OCI-LY7 (cell line): Measurements from ENCODE around the gene CHCHD6. TPM values are rescaled to one million over a fixed set of nuclear protein-coding genes. Genes with fewer than 3 reads are reported as not detected.

ENCODE experiments used
- BruUV-seq: library from RNA; stranded (reverse); fragments of 400-500 nt; replicated peaks from 2 replicates; lab custom pipeline; 2021; lab: Mats Ljungman, UMichigan
- CTCF ChIA-PET: fragments of 300-600 bp; sonication (Branson Sonifier 250); formaldehyde crosslinking; loops from one replicate; lab custom pipeline; 2022; ENCODE audit warnings: antibody characterized with exemption; ENCODE audit not compliant: unreplicated experiment; lab: Charles Lee
- POLR2A ChIA-PET: fragments of 300-600 bp; sonication (Branson Sonifier 250); formaldehyde crosslinking; loops from one replicate; lab custom pipeline; 2022; ENCODE audit warnings: antibody characterized with exemption; lab: Charles Lee
- DNase-seq: peaks from one replicate; pipeline ENCODE4 v3.0.0-alpha.2; 2015; ENCODE audit warnings: low spot score
- H2AFZ ChIP-seq: fragments of 200-600 bp; sonication (generic), shearing (Covaris generic); 2 replicates; pipeline ENCODE4 v1.6.1; 2014; ENCODE audit warnings: mild to moderate bottlenecking, antibody characterized with exemption, low read length, moderate library complexity
- H3K27ac ChIP-seq: fragments of 200-600 bp; sonication (generic); 2 replicates; pipeline ENCODE4 v1.5.1; 2014; ENCODE audit warnings: mixed run types, low read depth, mild to moderate bottlenecking, moderate library complexity, low read length, inconsistent platforms; ENCODE audit not compliant: poor library complexity, severe bottlenecking
- H3K36me3 ChIP-seq: fragments of 200-600 bp; sonication (generic); 2 replicates; pipeline ENCODE4 v1.6.1; 2014; ENCODE audit warnings: mild to moderate bottlenecking, antibody characterized with exemption, low read length, moderate library complexity, mixed read lengths; ENCODE audit not compliant: insufficient read depth
- H3K4me1 ChIP-seq: fragments of 200-600 bp; sonication (generic); 2 replicates; pipeline ENCODE4 v1.5.1; 2014; ENCODE audit warnings: mild to moderate bottlenecking, low read length; ENCODE audit not compliant: insufficient read depth, poor library complexity, severe bottlenecking
- H3K4me2 ChIP-seq: fragments of 200-600 bp; sonication (generic); 2 replicates; pipeline ENCODE4 v1.6.1; 2014; ENCODE audit warnings: mild to moderate bottlenecking, low read length
- H3K4me3 ChIP-seq: fragments of 200-600 bp; sonication (generic); 2 replicates; pipeline ENCODE4 v1.5.1; 2014; ENCODE audit warnings: mild to moderate bottlenecking, low read depth, low read length; ENCODE audit not compliant: poor library complexity, severe bottlenecking
- H3K79me2 ChIP-seq: fragments of 200-600 bp; sonication (generic); 2 replicates; pipeline ENCODE4 v1.6.1; 2016; ENCODE audit warnings: low read depth, mild to moderate bottlenecking, low read length, moderate library complexity, mixed read lengths; ENCODE audit not compliant: insufficient read depth
- H3K9me2 ChIP-seq: fragments of 200-600 bp; sonication (generic); 2 replicates; pipeline ENCODE4 v1.6.1; 2016; ENCODE audit warnings: mild to moderate bottlenecking, low read length, mixed read lengths; ENCODE audit not compliant: insufficient read depth
- H3K9me3 ChIP-seq: fragments of 200-600 bp; sonication (generic); 2 replicates; pipeline ENCODE4 v1.6.1; 2014; ENCODE audit warnings: mild to moderate bottlenecking, mixed run types, low read length, mixed read lengths
- H4K20me1 ChIP-seq: fragments of 200-600 bp; sonication (generic); 2 replicates; pipeline ENCODE4 v1.6.1; 2014; ENCODE audit warnings: mild to moderate bottlenecking, antibody characterized with exemption, low read length, moderate library complexity, mixed read lengths; ENCODE audit not compliant: insufficient read depth
- CTCF ChIP-seq: fragments of 200-600 bp; sonication (generic); conservative IDR thresholded peaks from 2 replicates; pipeline ENCODE4 v1.5.1; 2014; ENCODE audit warnings: mild to moderate bottlenecking, antibody characterized with exemption, low read length, moderate library complexity, mixed read lengths
- EZH2phosphoT487 ChIP-seq: fragments of 200-600 bp; sonication (generic); IDR thresholded peaks from 2 replicates; pipeline ENCODE4 v1.6.1; 2018; ENCODE audit warnings: low read depth, borderline replicate concordance, mild to moderate bottlenecking, mixed run types, antibody characterized with exemption, low read length, moderate library complexity, mixed read lengths
- intact Hi-C: fragments of 100-400 bp; cut with micrococcal nuclease; formaldehyde crosslinking; loops from one replicate; pipeline ENCODE4 v1.10.0; 2022; ENCODE audit not compliant: unreplicated experiment
- total RNA-seq, 2 experiments: library from RNA; depleted of rRNA in 1 of 2; stranded (reverse); fragments of >200 nt in 1 of 2; shearing (Covaris generic) in 1 of 2; gene quantifications; 2 replicates each; pipeline ENCODE4 v1.2.3, GENCODE V29; 2014 to 2022

Gene CHCHD6
- total RNA-seq, 2 experiments from 2014 or later = 14.7 to 21.2 TPM

GRCh38 chr3:126720596-126720995 lies 16.6 kb downstream of the CHCHD6 start:
- no peaks in the 10 kb centered on the region for H3K4me1 ChIP-seq

GRCh38 chr3:126721246-126721645 lies 17.2 kb downstream of the CHCHD6 start:
- Histone ChIP-seq H3K9me3 (no peaks in the 10 kb centered on the region), H3K4me1 (no peaks in the 10 kb centered on the region), H2AFZ (no peak overlapping the region), H3K79me2 (no peaks in the 10 kb centered on the region), H3K36me3 (no peaks in the 10 kb centered on the region), H3K4me3 (no peak overlapping the region), H3K9me2 (no peaks in the 10 kb centered on the region), H3K4me2 (no peak overlapping the region), H4K20me1 (no peaks in the 10 kb centered on the region), H3K27ac (no peak overlapping the region)
- no peak for DNase-seq
- no TSS peak for BruUV-seq
- intact Hi-C loops = no loop called here
- TF ChIP-seq EZH2phosphoT487 = no peak
- no peak for TF ChIP-seq CTCF
- ChIA-PET CTCF (no interaction called here), POLR2A (interaction anchor here (0.7 kb wide), 1 partner anchor 272 kb away, joined by 6 read pairs; no protein-coding TSS in a partner anchor)

More at GRCh38 chr3:126720596-126720995, 16.6 kb downstream of the CHCHD6 start:
- intact Hi-C loops = no loop called here
- BruUV-seq = no TSS peak
- H2AFZ ChIP-seq = no peak overlapping the region
- no peaks in the 10 kb centered on the region for H3K9me2 ChIP-seq
- POLR2A ChIA-PET = no interaction called here
- no peak for TF ChIP-seq CTCF
- no peak for TF ChIP-seq EZH2phosphoT487
- no peaks in the 10 kb centered on the region for H4K20me1 ChIP-seq
- H3K4me2 ChIP-seq = no peak overlapping the region
- DNase-seq = no peak
- CTCF ChIA-PET = no interaction called here
- H3K27ac ChIP-seq = no peak overlapping the region
- H3K9me3 ChIP-seq = no peaks in the 10 kb centered on the region
- no peaks in the 10 kb centered on the region for H3K79me2 ChIP-seq
- no peaks in the 10 kb centered on the region for H3K36me3 ChIP-seq
- no peak overlapping the region for H3K4me3 ChIP-seq

GRCh38 chr3:126723237-126723636 lies 19.2 kb downstream of the CHCHD6 start:
- H3K9me3 ChIP-seq = no peaks in the 10 kb centered on the region
- H2AFZ ChIP-seq = no peak overlapping the region
- H3K27ac ChIP-seq = no peak overlapping the region
- no peaks in the 10 kb centered on the region for H3K9me2 ChIP-seq
- H3K4me1 ChIP-seq = no peaks in the 10 kb centered on the region
- no TSS peak for BruUV-seq
- no peak overlapping the region for H3K4me2 ChIP-seq
- intact Hi-C loops = no loop called here
- H4K20me1 ChIP-seq = no peaks in the 10 kb centered on the region
- DNase-seq = no peak
- no peaks in the 10 kb centered on the region for H3K36me3 ChIP-seq
- no peak for TF ChIP-seq EZH2phosphoT487
- no peak for TF ChIP-seq CTCF
- H3K4me3 ChIP-seq = no peak overlapping the region
- POLR2A ChIA-PET = no interaction called here
- CTCF ChIA-PET = no interaction called here
- H3K79me2 ChIP-seq = no peaks in the 10 kb centered on the region
